Keratinocyte (primary cell): ENCODE measurements around the gene CDH12. TPM values are rescaled to one million over a fixed set of nuclear protein-coding genes. Genes with fewer than 3 reads are reported as not detected.

Source experiments
- DNase-seq: peaks from one replicate; pipeline ENCODE4 v3.0.0-alpha.2; 2011; ENCODE audit warnings: low read depth, missing footprints, low spot score
- FAIRE-seq: peaks from 2 replicates; lab custom pipeline; 2011; peaks lifted over from hg19 to GRCh38; lab: Jason Lieb, UNC
- H2AFZ ChIP-seq: 2 replicates; pipeline ENCODE4 v1.6.0; 2012; ENCODE audit warnings: low read length, control low read depth, inconsistent platforms; ENCODE audit not compliant: control insufficient read depth
- H3K27ac ChIP-seq: 2 replicates; pipeline ENCODE4 v1.5.1; 2011; ENCODE audit warnings: low read length; ENCODE audit not compliant: control insufficient read depth, insufficient read depth
- H3K27me3 ChIP-seq: 3 replicates; pipeline ENCODE4 v1.6.0; 2011; ENCODE audit warnings: low read length; ENCODE audit not compliant: control insufficient read depth, insufficient read depth; ENCODE audit errors: extremely low read depth
- H3K36me3 ChIP-seq, 2 experiments: 2 replicates in 1 of 2; 3 replicates in 1 of 2; pipeline ENCODE4 v1.5.1; 2011; ENCODE audit warnings: low read length in 2 of 2, mild to moderate bottlenecking in 1 of 2; ENCODE audit not compliant: control insufficient read depth in 2 of 2, insufficient read depth in 2 of 2; ENCODE audit errors: extremely low read depth in 1 of 2
- H3K4me1 ChIP-seq: 3 replicates; pipeline ENCODE4 v1.5.1; 2011; ENCODE audit warnings: low read length; ENCODE audit not compliant: control insufficient read depth, insufficient read depth; ENCODE audit errors: extremely low read depth
- H3K4me2 ChIP-seq: 3 replicates; pipeline ENCODE4 v1.6.0; 2011; ENCODE audit warnings: low read depth, low read length; ENCODE audit not compliant: control insufficient read depth, insufficient read depth; ENCODE audit errors: extremely low read depth
- H3K4me3 ChIP-seq, 3 experiments: fragments of 200-600 bp in 1 of 3; sonication (generic) in 1 of 3; 2 replicates in 2 of 3; 3 replicates in 1 of 3; pipeline ENCODE4 v1.5.1; 2011 to 2016; ENCODE audit warnings: low read length in 3 of 3, mild to moderate bottlenecking in 3 of 3, control low read depth in 2 of 3, inconsistent platforms in 1 of 3, low read depth in 1 of 3, mixed read lengths in 1 of 3, mixed run types in 1 of 3, moderate library complexity in 1 of 3; ENCODE audit not compliant: control insufficient read depth in 2 of 3, insufficient read depth in 2 of 3; ENCODE audit errors: extremely low read depth in 1 of 3
- H3K79me2 ChIP-seq: 2 replicates; pipeline ENCODE4 v1.6.0; 2012; ENCODE audit warnings: low read length; ENCODE audit not compliant: control insufficient read depth, insufficient read depth
- H3K9ac ChIP-seq: 3 replicates; pipeline ENCODE4 v1.6.0; 2011; ENCODE audit warnings: low read length; ENCODE audit not compliant: control insufficient read depth, insufficient read depth; ENCODE audit errors: extremely low read depth
- H3K9me1 ChIP-seq: 3 replicates; pipeline ENCODE4 v1.6.0; 2011; ENCODE audit warnings: low read length; ENCODE audit not compliant: control insufficient read depth, insufficient read depth; ENCODE audit errors: extremely low read depth
- H3K9me3 ChIP-seq: 2 replicates; pipeline ENCODE4 v1.5.1; 2012; ENCODE audit warnings: low read depth, low read length; ENCODE audit not compliant: control insufficient read depth
- H4K20me1 ChIP-seq: 3 replicates; pipeline ENCODE4 v1.6.0; 2011; ENCODE audit warnings: low read length; ENCODE audit not compliant: control insufficient read depth, insufficient read depth; ENCODE audit errors: extremely low read depth
- EZH2 ChIP-seq: IDR thresholded peaks from one replicate; pipeline ENCODE4 v1.6.1; 2012; ENCODE audit warnings: inconsistent platforms, mild to moderate bottlenecking, low read length, moderate library complexity
- dilution Hi-C: fragments of 300-500 bp; cut with MboI; formaldehyde crosslinking; loops from one replicate; pipeline ENCODE4 v1.7.0; 2020; ENCODE audit warnings: low sequenced_read_pairs; ENCODE audit not compliant: extremely low pct_ligation_motif_present
- polyA plus RNA-seq, 5 experiments: library from polyadenylated mRNA; depleted of rRNA in 3 of 5; stranded (reverse) in 3 of 5; stranded (forward) in 1 of 5; unstranded in 1 of 5; fragments of >200 nt; gene quantifications; 1 replicate in 1 of 5; 2 replicates in 3 of 5; 3 replicates in 1 of 5; pipeline versions ENCODE4 v1.2.1 to v1.2.3, GENCODE V29; 2011 to 2012; ENCODE audit warnings: missing spikeins in 2 of 5, low read depth in 1 of 5, low replicate concordance in 1 of 5
- TF ChIP-seq, protein P1 (sequence below), 3 experiments: IDR thresholded peaks in 1 of 3; conservative IDR thresholded peaks in 1 of 3; optimal IDR thresholded peaks in 1 of 3; 2 replicates in 2 of 3; 3 replicates in 1 of 3; pipeline versions ENCODE3 to v1.5.1; 2011; ENCODE audit warnings: low read length in 3 of 3, mild to moderate bottlenecking in 3 of 3, moderate library complexity in 2 of 3, control low read depth in 1 of 3, inconsistent platforms in 1 of 3; ENCODE audit not compliant: insufficient read depth in 2 of 3; ENCODE audit errors: extremely low read depth in 1 of 3

CDH12 gene
- polyA plus RNA-seq, 1 donor (not counting 4 experiments of a cell fraction or from before 2014, with no cell fraction given), result not detected

DNA sequence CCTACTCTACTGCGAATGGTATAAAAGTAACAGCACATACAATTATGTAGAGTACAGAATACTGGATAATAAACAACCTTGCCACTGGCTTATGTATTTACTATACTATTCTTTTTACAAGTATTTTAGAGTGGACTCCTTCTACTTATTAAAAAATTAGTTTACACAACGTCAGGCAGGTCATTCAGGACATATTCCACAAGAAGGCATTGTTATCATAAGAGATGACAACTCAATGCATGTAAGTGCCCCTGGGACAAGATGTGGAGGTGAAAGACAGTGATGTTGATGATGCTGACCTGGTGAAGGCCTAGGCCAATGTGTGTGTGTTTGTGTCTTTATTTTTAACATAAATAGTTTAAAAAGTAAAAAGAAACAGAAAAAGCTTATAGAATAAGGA lies 421.7 kb downstream of the CDH12 start:
- Histone ChIP-seq H3K9me3 (no peaks in the 10 kb centered on the region), H3K4me3 (no peak overlapping the region), H3K4me1 (no peaks in the 10 kb centered on the region), H3K27ac (no peak overlapping the region), H3K9me1 (no peaks in the 10 kb centered on the region), H3K4me2 (no peak overlapping the region), H3K27me3 (no peaks in the 10 kb centered on the region), H3K36me3 (no peaks in the 10 kb centered on the region), H2AFZ (no peak overlapping the region), H4K20me1 (no peaks in the 10 kb centered on the region), H3K79me2 (no peaks in the 10 kb centered on the region), H3K9ac (no peak overlapping the region)
- FAIRE-seq, result no peak
- TF ChIP-seq, protein P1, sequence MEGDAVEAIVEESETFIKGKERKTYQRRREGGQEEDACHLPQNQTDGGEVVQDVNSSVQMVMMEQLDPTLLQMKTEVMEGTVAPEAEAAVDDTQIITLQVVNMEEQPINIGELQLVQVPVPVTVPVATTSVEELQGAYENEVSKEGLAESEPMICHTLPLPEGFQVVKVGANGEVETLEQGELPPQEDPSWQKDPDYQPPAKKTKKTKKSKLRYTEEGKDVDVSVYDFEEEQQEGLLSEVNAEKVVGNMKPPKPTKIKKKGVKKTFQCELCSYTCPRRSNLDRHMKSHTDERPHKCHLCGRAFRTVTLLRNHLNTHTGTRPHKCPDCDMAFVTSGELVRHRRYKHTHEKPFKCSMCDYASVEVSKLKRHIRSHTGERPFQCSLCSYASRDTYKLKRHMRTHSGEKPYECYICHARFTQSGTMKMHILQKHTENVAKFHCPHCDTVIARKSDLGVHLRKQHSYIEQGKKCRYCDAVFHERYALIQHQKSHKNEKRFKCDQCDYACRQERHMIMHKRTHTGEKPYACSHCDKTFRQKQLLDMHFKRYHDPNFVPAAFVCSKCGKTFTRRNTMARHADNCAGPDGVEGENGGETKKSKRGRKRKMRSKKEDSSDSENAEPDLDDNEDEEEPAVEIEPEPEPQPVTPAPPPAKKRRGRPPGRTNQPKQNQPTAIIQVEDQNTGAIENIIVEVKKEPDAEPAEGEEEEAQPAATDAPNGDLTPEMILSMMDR (optimal IDR thresholded peaks at IDR 0.05 in 1 of 3, IDR thresholded peaks at IDR 0.05 in 1 of 3, conservative IDR thresholded peaks at IDR 0.05 in 1 of 3; ENCODE audit: extremely low read depth in 1 of 3, insufficient read depth in 2 of 3, low read length in 3 of 3), result no peak
- TF ChIP-seq EZH2, result no peak
- no peak for DNase-seq
- dilution Hi-C loops, result no loop called here

DNA sequence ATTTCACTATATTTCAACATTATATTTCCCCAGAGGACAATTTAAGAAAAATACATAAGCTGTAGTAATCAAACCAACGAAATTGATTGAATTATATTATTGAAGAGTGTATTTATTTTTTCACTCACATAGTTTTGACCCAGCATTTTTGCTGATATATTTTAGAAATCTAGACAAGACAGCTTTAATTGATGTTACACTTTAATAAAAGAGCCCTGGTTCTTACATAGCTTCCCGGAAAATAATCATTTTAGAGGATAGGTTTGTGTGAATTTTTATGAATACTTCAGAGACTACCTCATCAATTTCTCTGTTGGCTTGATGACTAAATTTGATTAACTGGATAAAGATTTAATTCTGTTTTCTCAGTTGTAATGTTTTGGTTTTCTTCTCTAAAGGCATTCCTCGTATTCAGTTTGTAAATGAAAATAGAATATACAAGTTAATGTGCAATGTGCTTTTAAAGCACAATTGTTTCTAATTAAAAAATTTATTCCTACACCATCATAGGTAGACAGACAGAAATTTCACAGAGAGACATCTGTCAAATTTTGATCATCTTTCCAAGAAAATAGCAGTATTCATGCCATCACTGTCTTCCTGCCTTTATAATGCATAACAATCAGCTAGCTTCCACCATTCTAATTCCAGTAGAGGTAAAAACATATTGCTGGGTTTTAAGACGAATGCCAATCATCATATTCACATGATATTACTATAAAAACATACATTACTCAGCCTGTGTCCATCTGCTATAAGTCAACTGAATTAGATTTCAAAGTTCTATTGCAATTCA lies 441.4 kb downstream of the CDH12 start:
- Histone ChIP-seq H2AFZ (no peak overlapping the region), H3K27ac (no peak overlapping the region), H3K79me2 (no peaks in the 10 kb centered on the region), H3K36me3 (no peaks in the 10 kb centered on the region), H3K4me1 (no peaks in the 10 kb centered on the region), H3K4me3 (no peak overlapping the region), H3K9me3 (no peaks in the 10 kb centered on the region), H3K27me3 (no peaks in the 10 kb centered on the region), H3K9me1 (no peaks in the 10 kb centered on the region), H4K20me1 (no peaks in the 10 kb centered on the region), H3K9ac (no peak overlapping the region), H3K4me2 (no peak overlapping the region)
- DNase-seq, result no peak
- TF ChIP-seq, protein P1 (optimal IDR thresholded peaks at IDR 0.05 in 1 of 3, IDR thresholded peaks at IDR 0.05 in 1 of 3, conservative IDR thresholded peaks at IDR 0.05 in 1 of 3; ENCODE audit: extremely low read depth in 1 of 3, insufficient read depth in 2 of 3, low read length in 3 of 3), result no peak
- TF ChIP-seq EZH2, result no peak
- dilution Hi-C loops, result no loop called here
- FAIRE-seq, result no peak
